ENCODE measurements around the gene SATB2.

SATB2 gene

GRCh38 chr2:199457147-199458008 lies at the start of gene SATB2:
Gene SATB2 (minus strand): TSS chr2:199457939. CDS start chr2:199456037, 1,902 bp downstream.
- DNase-seq = peak; percentile 47

DNA sequence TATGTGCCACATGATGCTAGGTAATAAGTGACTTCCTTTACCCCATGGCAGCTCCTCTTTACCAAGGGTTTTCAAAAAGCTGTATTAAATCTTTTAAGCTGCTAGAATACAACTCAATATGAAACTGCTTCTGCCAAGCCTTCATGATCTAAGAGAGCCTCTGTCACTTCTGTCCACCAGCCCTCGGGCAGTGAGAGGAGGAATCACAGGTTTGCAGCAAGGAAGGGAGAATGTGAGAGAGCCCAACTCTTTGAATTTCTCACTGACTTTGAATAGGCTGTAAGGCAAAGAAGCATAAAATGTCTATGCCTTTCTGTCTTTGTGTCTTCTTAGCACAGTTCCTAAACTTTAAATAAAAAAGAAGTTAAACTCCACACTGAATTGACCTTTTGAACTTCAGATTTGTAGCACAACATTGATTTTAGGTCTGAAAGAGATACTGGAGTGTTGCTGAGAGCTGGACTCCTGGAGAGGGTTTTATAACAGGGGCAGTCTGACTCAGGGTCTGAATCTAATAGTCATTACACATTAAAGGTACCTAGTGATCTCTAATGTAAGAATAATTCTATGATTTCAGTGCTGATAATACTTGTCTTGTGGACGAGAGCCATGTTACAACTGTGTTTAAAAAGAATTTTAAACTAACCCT lies 48.1 kb upstream of the SATB2 start:
- no peak for DNase-seq

DNA sequence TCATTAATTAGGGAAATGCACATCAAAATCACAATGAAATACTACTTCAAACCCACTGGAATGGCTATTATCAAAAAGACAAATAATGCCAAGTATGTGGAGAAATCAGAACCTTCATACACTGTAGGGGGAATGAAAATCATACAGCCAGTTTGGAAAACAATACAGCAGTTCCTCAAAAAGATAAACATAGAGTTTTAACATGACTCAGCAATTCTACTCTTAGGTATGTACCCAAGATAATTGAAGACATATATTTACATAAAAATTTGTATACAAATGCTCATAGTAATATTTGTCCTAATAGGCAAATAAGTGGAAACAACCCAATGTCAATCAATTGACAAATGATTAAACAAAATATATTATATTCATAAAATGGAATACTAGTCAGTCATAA lies 45.4 kb upstream of the SATB2 start:
- no peak for DNase-seq

DNA sequence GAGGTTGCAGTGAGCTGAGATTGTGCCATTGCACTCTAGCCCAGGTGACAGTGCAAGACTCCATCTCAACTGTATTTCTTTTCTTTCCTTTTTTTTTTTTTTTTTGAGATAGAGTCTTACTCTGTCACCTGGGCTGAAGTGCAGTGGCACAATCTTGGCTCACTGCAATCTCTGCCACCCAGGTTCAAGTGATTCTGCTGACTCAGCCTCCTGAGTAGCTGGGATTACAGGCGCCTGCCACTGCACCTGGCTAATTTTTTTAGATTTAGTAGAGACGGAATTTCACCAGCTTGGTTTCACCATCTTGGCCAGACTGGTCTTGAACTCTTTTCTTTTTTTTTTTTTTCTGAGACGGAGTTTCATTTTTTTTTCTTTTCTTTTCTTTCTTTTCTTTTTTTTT lies 41.3 kb upstream of the SATB2 start:
- no peak for DNase-seq

DNA sequence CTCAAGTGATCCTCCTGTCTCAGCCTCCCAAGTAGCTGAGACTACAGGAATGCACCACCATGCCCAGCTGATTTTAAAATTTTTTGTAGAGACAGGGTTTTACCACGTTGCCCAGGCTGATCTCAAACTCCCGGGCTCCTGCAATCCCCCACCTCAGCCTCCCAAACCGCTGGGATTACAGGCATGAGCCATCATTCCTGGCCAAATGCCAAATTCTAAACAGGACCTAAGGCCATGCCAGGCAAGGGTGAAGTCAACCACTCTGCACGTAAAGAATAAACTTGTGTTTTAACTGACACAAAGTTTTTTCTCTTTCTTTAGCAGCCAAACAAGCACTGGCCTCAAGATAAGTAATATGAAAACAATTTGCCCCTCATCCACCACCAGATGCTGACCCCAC lies 37.4 kb upstream of the SATB2 start:
- DNase-seq = no peak

DNA sequence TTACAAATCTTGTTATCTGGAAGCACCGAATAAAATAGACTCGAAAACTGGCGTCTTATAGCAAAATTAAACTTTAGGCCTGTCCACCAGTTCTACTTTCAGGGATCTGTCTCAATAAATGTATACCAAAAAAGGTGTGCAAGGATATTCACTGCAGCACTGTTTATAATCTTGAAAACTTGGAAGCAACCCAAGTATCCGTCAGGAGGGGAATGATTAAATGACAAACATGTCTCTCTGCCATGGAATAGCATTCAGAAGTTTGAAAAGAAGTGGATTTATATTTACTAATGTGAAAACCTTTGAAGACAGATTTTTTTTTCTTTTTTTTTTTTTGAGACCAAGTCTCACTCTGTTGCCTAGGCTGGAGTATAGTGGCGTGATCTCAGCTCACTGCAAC lies 32.3 kb upstream of the SATB2 start:
- no peak for DNase-seq

- no peak for DNase-seq
Observed at GRCh38 chr2:199488772-199489400, 31.1 kb upstream of the SATB2 start.

- peak; percentile 67 for DNase-seq
Observed at GRCh38 chr2:199485732-199486335, 28.1 kb upstream of the SATB2 start.

DNA sequence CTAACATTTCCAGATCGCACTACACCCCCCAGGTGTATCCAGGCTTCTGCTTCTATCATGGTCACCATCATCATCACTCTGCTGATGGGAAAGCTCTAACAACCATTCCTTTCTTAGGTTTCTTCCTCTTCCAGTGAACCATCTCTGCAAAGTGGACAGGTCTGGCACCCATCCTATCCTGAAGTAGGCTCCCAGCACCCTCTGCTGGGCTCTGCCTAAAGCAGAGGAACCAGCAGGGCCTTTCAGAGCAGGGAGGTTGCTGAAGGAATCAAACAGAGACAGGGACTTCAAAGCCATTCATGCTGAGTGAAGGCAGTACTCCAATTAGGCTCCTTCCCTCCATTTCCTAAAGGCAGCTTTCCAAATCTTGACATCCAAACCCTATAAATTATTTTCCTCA lies 27.2 kb upstream of the SATB2 start:
- DNase-seq = no peak

GRCh38 chr2:199480966-199481365 lies 23.2 kb upstream of the SATB2 start:
- no peak for DNase-seq

GRCh38 chr2:199477277-199477834 lies 19.6 kb upstream of the SATB2 start:
- DNase-seq = no peak

GRCh38 chr2:199471443-199472057 lies 13.8 kb upstream of the SATB2 start:
- peak; percentile 73 for DNase-seq

DNA sequence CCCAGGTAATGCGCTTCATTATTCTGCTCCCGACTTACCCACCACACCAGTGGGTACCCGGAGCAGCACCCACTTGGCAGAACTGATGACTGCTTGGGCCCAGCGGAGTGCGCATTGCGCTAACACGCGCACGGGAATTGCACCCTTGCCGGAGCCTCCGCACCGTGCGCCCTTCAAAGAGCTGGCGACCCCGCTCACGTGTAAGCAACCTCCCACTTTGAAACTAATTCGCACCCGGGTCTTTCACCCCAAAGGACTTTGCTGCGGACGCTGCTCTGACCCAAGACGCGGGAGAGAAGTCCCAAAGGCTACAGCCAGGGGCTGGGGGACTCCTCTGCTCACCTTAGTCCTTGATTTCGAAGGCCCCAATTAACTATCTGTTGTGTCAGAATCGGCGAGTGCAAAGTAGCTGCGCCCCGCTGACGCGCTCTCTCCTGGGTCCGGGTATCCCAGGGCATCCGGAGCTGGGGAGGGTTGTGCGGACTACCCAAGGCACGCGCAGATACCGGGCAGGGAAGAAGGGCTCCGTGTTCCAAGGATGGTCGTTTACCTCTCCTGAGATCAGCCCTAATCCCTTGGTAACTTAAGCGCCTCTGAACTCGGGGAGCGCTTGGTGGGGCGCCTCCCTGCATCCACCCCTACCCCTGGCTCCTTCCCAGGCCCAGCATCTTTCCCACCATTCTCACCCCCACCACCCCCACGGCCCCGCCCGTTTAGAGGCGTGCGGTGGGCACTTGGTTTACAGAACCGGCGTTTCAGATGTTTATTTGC lies 13.1 kb upstream of the SATB2 start:
- no peak for DNase-seq

- no peak for DNase-seq
Observed at GRCh38 chr2:199470361-199470671, 12.6 kb upstream of the SATB2 start.

GRCh38 chr2:199469514-199470360 lies 12.0 kb upstream of the SATB2 start:
- no peak for DNase-seq

- DNase-seq = no peak
Observed at GRCh38 chr2:199468561-199469513, 11.1 kb upstream of the SATB2 start.

DNA sequence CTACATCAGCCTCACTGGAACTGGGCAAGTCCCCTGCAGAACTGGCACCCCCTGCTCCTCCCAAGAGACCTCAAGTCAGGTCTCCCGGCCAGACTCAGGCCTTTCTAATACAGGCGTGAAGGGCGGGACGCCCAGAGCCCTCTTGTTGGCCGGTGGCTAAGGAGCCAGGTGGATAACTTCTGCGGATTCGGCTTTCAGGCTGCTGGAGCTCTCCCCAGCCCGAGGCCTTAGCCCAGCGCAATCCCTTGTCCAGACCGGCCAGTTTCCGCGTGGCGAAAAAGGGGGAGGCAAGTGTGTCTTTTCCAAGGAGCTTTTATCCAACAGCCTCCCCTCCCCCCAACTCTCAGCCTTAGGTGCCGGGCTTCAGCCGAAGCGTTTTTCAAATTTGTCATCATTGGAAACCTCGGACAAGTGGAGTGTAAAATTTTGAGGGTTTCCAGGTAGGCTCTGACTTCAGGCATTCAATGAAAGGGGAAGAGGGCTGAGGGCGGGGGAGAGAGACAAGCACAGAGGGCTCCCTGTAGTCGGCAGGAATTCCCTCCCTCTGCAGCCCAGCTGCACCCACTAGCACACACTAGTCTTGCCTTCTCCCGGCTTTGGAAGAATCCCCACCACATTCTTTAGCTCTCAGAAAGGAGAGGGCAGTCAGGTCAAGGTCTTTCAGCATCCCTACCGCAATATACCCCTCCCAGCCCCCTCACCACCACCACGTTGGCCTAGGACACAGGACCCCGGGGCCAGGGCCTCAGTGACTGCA lies 9.5 kb upstream of the SATB2 start:
- no peak for DNase-seq

- DNase-seq = no peak
Observed at GRCh38 chr2:199466692-199467065, 8.9 kb upstream of the SATB2 start.

Measured in femur (tissue), 1 donor.